Hematopoietic multipotent progenitor cell treated with erythropoietin and hydrocortisone succinate and interleukin-3 and kit ligand, for 4 days (in vitro differentiated cells): ENCODE results near the gene GSDME.
"Not testable (repeated sequence)": the region's sequence is repeated elsewhere in the genome, so short reads cannot be mapped to it uniquely, and the experiment has no call there.

ENCODE experiments used
- DNase-seq: peaks from one replicate; pipeline ENCODE4 v3.0.0-alpha.2; 2015

The GSDME gene

DNA sequence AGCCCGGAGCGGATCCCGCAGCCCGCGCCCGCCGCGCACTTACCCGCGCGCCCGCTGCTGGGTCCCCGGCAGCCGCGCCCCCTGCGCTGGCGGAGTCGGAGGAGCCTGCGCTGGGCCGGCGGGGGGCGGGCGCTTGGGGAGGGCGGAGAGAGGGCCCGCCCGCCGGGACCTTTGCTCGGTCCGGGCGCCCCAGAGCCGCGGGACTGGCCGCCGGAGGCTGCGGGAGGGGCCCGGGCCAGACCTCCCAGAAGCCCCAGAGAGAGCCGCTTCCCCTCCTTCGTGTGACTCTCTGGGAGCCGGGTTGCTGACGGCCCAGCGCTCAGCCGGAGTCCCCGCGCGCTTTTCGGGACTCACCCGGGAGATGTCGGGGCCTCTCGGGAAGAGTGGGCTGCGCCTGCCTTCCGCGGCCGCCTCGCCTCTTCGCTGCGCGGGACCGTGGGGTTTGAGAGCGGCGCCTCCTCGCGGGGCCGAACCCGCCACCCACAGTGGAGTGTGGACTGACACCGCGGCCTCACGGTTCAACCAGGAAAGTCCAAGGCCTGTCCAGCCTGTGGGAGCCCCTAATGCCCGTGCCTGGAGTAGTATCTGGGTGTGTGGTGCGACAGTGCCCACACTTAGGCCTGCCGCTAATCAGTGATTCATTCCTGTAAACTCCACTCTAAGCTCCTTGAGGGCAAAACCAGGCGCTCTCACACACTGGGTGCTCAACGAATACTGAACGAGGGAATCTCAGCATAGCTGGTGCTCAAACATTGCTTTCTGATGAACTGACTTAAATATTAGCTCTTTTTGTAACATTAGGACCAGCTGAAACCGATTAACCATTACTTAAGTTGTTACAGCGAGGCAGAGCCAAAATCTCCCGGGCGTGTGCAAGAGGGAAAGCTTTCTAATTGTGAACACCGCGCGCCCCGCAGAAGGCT, at the start of gene GSDME:
TSS of gene GSDME (minus strand) at position 112 of the 923 bp plus-strand sequence. CDS start 7,690 bp downstream, outside the sequence.
- DNase-seq = peak; percentile 50

DNA sequence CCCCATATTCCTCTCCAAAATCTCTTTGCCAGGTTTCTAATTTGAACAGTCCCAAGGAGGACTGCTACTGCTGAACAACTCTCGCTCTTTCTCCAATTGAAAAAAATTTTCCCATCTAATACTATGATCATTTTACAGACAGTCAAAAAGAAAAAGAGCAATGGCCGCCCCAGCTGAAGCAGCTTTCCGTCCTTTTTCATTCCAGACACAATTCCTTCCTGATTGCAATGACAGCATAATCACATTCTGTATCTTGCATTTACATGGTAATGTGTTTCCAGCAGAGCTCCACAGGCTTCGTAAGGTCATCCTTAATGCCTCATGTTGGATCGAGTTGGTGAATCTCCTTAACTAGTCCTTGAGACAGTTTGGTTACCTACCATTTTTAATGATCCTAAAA, 45.0 kb upstream of the GSDME start:
- DNase-seq = no peak

DNA sequence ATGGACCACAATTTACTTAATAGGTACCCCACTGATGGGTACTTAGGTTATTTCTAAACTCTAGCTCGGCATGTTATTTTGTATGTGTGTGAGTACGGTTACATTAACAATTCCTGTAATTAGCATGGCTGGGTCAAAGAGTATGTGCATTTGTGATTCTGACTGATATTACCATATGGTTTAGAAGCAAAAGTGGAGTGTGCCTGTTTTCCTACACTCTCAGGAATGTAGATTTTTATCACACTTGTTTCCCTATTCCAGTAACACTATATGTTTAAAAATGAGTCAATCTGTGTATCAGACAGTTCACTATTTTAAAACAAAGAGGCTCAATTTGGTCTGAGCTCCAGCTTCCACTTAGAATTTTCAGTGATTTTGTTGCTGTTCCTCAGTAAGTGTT, 44.6 kb upstream of the GSDME start:
- DNase-seq = no peak

DNA sequence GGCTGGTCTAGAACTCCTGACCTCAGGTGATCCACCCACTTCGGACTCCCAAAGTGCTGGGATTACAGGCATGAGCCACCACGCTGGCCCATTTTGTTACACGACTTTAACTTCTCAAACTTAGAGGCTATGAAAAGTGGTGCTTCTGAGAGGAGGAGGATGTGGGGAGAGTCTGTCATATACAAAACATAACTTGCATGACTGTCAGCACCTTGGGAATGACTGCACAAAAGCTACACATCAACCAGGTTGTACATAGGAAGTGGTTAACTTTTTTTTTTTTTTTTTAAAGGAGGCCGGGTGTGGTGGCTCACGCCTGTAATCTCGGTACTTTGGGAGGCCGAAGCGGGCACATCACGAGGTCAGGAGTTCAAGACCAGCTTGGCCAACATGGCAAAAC, 43.4 kb upstream of the GSDME start:
- no peak for DNase-seq

DNA sequence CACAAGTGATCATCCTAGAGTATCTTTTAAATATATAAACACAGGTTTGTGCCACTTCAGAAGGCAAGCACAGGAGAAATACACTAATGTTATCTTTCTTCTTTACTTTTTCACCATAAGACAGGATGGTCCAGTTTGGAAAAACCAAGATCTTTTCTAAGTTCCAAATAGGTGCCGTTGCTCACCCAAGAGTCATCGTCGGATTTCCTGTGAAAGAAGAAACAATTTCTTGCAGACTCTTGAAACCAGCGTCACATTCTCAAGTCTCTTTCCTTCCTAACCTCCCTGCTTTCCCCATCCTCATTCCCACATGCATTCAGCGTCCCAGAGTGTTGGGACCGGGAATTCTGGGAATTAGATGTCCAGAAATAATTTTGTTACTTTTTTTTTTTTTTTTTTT, 42.8 kb upstream of the GSDME start:
- DNase-seq = no peak

DNA sequence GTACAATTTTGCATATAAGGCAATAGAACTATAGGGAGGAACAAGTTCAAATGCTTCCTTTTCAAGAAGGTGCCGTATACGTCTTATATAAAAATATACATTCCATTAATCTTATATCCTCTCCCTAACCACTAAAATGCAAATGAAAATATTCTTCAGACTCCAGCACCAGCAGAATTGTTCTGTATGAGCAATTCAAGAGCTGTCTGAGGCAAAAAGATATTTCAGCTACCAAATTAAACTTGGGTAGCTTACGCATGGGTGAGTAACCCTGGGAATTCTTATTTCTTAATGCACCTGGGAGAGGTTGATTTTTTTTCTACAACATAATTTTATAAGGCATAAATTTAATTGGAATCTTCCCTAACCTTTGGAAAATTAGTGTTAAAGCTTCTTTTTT, 42.2 kb upstream of the GSDME start:
- DNase-seq = no peak

DNA sequence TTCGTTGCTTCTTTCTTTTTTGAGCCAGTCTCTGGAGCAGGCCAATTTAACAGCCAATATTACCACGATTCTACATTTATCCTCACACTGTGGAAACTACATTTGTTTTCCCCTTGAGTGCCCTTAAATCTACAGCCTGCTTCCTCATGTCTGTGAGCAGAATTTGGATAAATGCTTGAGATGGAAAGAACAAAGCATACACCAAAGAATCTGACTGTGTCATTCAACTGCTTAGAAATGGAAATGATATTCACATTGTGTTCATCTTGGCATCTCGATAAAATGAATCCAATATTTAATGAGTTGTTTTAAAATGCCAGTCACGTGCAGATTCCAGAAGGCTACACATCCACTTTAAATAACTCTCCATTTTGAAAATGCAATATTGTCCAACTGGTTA, 41.0 kb upstream of the GSDME start:
- no peak for DNase-seq

DNA sequence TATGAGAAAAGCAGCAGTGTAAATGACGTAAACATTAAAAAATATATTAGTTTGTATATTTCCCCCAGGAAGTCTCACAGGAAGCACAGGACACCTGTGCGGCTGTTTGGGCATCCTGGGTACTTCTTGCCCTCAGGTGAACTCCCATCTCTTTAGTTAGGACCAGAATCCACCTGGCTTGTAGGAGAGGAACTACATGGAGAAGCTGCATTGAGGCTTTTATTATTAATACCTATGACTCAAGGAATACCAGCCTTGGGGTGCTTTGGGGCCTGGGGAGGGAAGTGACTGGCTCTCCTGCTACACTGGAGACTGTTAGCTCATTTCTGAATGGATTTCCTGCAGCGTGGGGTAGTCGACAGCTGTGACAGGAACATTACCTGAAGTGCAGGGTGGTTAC, 40.0 kb upstream of the GSDME start:
- DNase-seq = no peak

DNA sequence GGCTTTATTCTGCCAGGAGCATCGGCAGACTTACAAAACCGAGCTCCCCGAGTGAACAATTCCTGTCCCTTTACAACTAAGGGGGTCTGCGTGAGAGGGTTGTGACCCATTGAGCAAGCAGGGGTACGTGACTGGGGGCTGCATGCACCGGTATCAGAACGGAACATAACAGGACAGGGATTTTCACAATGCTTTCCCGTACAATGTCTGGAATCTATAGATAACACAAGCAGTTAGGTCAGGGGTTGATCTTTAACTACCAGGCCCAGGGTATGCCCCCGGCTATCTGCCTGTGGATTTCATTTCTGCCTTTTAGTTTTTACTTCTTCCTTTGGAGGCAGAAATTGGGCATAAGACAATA, 38.1 kb upstream of the GSDME start:
- no peak for DNase-seq

DNA sequence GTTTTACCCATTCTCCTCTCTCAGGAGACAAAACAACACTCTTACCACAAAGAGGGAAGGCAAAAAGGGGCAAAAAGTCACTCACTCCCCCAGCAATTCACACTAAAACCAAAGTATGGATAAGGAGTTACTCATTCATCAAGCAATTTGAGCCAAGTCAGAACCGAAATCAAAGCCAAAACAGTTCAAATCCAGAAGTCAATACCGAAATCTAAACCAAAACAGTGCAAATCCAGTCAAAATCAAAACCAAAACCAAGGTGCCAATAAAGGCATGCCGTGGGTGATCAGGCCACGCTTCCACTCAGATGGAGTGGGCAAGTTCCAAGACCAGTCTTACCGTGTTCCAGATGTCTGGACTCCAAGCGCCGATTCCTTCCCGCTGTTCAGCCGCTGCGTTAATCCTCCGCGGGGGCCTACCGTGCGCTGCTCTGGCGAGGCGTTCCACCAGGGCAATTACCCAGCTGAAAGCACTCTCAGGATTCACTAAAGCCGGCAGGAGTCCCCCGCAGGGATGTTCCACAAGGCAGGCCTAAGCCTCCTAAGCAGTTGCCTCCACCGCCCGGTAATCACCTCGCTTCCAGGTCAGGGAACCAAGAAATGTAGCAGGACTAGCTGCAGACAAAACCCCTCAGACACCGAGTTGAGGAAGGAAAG, 37.6 kb upstream of the GSDME start:
- DNase-seq = not testable (repeated sequence)

DNA sequence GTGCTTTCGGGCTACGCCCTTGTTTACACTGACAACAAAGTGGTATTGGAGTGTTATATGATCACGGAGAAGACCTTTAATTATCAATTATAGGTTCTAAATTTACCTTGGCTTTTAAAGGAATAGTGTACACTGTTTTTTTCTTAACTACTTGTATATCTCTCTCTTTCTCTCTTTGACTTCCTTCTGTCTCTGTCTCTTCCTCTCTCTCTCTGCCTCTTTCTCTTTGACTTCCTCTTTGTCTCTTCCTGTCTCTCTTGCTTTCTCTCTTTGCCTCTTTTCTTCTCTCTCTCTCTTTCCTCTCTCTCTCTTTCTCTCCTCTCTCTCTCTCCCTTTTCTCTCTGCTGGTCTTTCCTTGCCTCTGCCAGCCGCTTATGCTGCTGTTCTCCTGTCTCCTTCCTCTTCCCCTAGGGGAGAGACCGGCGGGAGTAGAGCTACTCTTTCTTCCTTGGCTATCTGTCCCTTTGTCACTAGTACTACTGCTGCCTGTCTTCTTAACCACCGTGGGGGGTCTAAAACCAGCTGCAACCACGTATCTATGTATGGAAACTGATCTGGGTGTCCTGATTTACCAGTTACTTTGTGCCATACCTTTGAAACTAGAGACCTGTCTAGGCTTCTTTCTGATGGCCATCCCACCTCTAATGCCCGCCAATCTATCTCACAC, 36.9 kb upstream of the GSDME start:
- DNase-seq = peak; percentile 26

DNA sequence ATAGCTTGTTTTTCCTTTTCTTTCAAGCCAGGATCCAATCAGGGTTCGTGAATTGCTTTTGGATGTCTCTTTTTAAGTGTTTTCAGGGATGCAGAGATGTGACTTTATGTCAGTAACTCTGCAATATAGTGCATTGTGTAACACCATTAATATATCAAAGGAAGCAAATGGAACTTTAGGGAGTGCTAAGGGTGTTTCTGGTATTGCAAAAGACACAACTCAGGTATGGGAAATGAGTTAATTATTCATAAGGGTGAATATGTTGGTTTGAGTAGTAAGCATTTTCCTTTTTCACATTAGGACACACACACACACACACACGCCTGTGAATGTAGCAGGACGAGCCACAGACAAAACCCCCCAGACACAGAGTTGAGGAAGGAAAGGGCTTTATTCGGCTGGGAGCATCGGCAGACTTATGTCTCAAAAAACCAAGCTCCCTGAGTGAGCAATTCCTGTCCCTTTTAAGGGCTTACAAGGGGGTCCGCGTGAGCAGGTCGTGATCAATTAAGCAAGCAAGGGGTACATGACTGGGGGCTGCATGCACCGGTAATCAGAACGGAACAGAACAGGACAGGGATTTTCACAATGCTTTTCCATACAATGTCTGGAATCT, 31.8 kb upstream of the GSDME start:
- DNase-seq = no peak

DNA sequence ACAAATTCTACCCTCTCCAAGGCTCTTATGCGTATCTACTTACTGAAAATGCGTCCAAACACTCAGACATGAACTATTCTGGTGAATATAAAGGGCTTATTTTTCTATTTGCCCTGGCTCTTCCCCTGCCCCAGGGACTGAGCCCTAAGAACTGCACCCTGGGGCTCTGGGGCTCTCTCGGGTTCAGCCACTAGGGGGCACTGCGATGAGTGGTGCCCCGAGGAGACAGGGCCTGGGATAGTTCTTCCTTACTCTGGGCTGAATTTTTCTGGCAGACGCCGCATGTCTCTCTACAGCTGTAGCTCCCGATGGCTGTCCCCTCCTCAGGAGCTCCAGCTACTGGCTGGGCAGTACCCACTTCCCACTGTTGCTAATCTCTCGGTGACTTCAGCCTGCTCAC, 30.8 kb upstream of the GSDME start:
- DNase-seq = no peak

DNA sequence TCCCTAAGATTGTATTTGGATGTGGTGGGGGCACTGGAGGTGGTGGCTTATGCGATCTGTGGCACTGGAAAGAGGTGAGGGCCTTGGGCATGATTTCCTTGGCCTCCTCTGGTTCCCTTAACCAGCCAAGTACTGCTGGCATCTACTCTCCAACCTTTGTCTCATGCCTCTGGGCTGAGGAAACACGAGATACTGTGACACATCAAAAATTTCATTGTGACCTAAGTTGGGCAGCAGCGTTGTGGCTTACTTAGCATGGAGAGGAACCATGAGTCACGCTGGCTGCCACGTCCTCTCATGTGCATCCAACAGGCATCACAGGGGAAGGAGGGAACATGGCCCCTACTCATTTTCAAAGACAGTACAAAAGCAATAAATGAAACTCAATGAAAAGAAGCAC, 29.7 kb upstream of the GSDME start:
- DNase-seq = peak; percentile 90

DNA sequence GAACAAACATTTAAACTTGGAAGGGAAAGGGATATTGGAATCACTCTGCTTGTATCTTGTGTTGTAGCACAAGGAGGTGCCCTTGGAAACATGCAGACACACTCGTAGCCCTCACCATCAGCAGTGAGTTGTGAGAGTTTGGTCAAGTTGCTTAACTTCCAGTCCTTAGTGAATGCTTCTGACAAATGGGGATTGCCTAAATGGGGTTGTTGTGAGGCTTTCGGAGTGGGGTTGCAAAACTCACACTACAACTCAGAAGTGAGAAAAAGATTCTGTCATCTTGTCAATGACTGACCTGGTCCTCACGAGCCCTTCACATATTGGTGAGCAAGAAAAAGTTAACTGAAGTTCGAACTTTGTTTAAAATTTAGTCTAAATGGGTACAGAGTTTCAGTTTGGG, 29.0 kb upstream of the GSDME start:
- peak; percentile 26 for DNase-seq

DNA sequence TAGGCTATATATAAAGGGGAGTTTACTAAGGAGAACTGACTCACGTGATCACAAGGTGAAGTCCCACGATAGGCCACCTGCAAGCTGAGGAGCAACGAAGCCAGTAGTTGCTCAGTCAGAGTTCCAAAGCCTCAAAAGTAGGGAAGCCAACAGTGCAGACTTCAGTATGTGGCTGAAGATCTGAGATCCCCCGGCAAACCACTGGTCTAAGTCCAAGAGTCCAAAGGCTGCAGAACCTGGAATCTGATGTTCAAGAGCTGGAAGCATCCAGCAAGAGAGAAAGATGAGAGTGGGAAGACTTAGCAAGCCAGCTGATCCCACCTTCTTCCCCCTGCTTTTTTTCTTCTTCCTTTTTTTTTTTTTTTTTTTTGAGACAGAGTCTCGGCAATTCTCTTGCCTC, 27.0 kb upstream of the GSDME start:
- DNase-seq = no peak

DNA sequence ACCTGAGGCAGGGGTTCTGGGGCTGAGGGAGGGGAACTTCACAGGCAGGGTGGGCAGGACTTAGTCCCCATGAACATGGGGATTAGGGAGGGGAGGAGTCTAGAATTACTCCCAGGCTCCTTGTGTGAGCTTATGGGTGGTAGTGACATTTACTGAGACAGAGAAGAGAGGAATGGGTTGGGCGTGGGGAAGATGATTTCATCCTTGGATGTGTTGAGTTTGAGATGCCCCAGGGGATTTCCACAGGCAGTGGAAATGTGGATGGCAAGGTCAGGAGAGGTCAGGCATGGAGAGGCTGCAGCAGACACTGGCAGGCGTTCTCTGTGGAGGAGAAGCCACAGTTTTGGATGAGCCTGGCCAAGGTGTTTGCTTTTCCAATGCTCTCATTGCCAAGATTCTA, 26.4 kb upstream of the GSDME start:
- no peak for DNase-seq

DNA sequence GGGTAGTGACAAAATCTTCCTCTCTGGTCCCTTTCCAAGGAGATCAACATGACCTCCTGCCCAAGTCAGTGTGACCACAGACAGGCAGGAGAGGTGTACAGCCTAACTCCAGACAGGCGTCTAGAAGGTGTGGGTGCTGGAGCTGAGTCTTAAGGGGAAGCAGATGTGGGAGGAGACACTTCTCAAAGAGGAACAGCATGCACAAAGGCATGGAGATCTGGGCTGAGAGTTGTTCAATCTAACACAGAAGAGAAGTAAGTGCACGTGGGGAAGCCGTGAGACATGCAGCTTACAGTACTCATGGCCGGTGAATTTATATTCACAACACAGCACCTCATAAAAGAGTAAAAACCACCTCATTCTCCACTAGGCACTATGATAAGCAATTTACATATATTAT, 23.8 kb upstream of the GSDME start:
- peak; percentile 47 for DNase-seq

DNA sequence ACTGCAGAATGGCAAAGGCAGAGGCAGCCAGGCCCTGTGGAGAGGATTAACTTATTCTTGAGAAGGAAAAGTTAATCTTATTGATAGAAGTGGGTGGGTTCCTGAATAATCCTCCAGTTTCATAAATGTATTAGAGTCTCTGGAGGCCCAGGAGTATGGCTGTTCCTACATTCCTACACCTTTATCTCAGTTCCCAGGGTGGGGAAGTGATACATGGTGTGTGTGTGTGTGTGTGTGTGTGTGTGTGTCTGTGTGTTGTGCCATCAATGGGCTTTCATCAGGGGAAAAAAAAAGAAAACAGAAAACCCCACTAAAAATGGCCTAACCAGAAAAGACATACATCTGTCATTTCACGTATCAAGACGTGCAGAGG, 22.0 kb upstream of the GSDME start:
- no peak for DNase-seq

DNA sequence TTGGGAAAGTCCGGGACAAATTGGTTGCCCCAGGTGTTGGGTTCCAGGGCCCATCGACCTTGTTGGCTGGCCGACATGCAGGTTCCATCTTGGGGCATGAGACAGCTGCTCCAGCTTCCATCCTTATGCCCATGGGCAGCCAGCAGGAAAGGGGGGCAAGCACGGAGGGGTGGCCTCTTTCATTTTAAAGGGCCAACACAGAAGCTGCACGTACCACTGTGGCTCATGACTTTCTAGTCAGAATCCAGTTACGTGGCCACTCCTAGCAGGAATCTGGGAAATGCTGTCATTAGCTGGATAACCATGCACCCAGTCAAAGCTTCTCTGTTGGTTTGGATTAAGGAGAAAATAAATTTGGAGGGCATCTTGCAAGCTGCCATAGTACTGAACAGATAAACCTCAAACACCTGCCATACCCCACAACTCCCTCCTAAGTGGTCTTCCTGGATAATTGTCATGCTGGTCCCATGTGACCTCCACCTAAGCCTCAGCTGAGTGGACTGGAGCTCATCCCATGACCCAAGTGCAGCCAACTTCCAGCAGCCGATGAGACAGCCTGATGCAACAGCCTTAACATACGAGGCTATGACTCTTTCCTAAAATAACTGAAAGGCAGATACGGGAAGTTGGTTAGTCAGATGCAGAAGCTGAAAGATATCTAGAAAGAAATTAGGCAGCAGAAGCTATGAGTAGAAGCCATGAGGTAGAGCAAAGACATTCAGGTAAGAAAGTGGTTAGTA, 21.4 kb upstream of the GSDME start:
- DNase-seq = peak; percentile 44

DNA sequence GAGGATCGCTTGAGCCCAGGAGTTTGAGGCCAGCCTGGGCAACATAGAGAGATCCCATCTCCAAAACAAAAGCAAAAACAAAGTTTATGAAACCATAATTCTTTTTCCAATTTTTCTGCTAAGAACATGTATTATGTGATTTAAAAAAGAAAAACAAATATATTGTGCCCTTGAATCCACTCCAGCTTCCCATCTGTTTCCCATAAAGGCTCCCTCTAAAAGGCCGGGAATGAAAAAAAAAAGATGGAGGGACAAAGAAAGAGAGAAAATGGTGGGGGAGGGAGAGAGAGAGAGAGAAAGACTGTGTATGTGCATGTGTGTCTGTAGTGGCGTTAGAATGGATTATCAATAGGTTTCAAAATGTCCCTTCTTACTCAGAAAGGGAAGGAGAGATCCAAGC, 20.5 kb upstream of the GSDME start:
- no peak for DNase-seq

DNA sequence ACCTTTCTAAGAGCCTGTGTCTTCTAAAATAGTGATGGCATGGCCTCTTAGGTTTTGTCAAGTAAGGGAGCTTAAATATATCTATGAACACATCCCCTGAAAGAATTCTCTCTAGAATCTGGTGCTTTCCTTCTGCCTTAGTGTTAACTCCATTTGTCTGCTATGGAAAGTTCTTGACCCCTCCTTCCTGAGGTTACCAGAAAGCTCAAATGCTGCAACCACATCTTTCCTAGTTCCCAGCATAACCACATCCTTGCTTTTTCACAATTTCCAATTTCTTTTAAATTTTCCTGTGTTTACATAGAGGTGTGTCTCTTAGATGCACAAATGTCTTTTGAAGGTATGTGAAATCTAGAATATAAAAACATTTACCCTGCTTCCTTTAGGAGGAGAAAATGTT, 16.4 kb upstream of the GSDME start:
- DNase-seq = no peak

DNA sequence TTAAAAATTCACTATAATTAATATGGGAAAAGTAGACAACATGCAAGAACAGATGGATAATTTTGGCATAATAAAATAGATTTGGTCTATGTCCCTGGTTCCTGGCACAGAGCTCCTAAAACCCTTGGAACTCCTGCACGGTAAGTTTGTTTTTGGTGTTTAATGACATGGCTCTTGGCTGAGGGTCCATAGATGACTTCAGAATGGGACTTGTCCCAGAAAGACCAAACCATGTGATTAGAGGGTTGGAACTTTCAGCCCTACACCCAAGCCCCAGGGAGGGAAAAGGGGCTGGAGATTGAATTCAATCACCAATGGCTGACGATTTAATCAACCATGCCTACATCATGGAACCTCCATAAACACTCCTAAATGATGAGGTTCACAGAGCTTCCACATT, 12.6 kb upstream of the GSDME start:
- no peak for DNase-seq
